Measurements from ENCODE around the gene SRBD1.

Gene SRBD1

GRCh38 chr2:45406621-45407020, 204.4 kb downstream of the SRBD1 start:
- DNase-seq (ENCODE audit: low read depth) = peak; percentile 41
- no peaks in the 10 kb centered on the region for H3K27me3 ChIP-seq (replicated peaks; ENCODE audit: control insufficient read depth, insufficient read depth, low read length)
- peaks cover 3% of the 10 kb centered on the region for H3K36me3 ChIP-seq (ENCODE audit: control insufficient read depth, insufficient read depth, low read length, severe bottlenecking)
- no peak overlapping the region for H3K9ac ChIP-seq (ENCODE audit: low read length)
- H3K4me1 ChIP-seq (ENCODE audit: control insufficient read depth, insufficient read depth, low read length) = peaks cover 11% of the 10 kb centered on the region
- no peak overlapping the region for H3K4me3 ChIP-seq (ENCODE audit: low read length)
- no peaks in the 10 kb centered on the region for H3K9me3 ChIP-seq (ENCODE audit: control insufficient read depth, low read length)

- no peak for DNase-seq (ENCODE audit: low read depth)
- Histone ChIP-seq H3K9me3 (ENCODE audit: control insufficient read depth, low read length) (no peaks in the 10 kb centered on the region), H3K27me3 (replicated peaks; ENCODE audit: control insufficient read depth, insufficient read depth, low read length) (no peaks in the 10 kb centered on the region), H3K4me3 (ENCODE audit: low read length) (no peak overlapping the region), H3K9ac (ENCODE audit: low read length) (no peak overlapping the region), H3K4me1 (ENCODE audit: control insufficient read depth, insufficient read depth, low read length) (peaks cover 11% of the 10 kb centered on the region), H3K36me3 (ENCODE audit: control insufficient read depth, insufficient read depth, low read length, severe bottlenecking) (no peaks in the 10 kb centered on the region)
Observed at GRCh38 chr2:45404807-45405297, 206.2 kb downstream of the SRBD1 start.

GRCh38 chr2:45403036-45403435, 208.0 kb downstream of the SRBD1 start:
- Histone ChIP-seq H3K36me3 (ENCODE audit: control insufficient read depth, insufficient read depth, low read length, severe bottlenecking) (no peaks in the 10 kb centered on the region), H3K27me3 (replicated peaks; ENCODE audit: control insufficient read depth, insufficient read depth, low read length) (no peaks in the 10 kb centered on the region), H3K9ac (ENCODE audit: low read length) (no peak overlapping the region), H3K9me3 (ENCODE audit: control insufficient read depth, low read length) (no peaks in the 10 kb centered on the region), H3K4me1 (ENCODE audit: control insufficient read depth, insufficient read depth, low read length) (peaks cover 11% of the 10 kb centered on the region), H3K4me3 (ENCODE audit: low read length) (no peak overlapping the region)
- peak; percentile 47 for DNase-seq (ENCODE audit: low read depth)

- Histone ChIP-seq H3K9me3 (ENCODE audit: control insufficient read depth, low read length) (no peaks in the 10 kb centered on the region), H3K36me3 (ENCODE audit: control insufficient read depth, insufficient read depth, low read length, severe bottlenecking) (no peaks in the 10 kb centered on the region), H3K4me3 (ENCODE audit: low read length) (no peak overlapping the region), H3K9ac (ENCODE audit: low read length) (no peak overlapping the region), H3K27me3 (replicated peaks; ENCODE audit: control insufficient read depth, insufficient read depth, low read length) (no peaks in the 10 kb centered on the region), H3K4me1 (ENCODE audit: control insufficient read depth, insufficient read depth, low read length) (peaks cover 11% of the 10 kb centered on the region)
- DNase-seq (ENCODE audit: low read depth) = no peak
Observed at GRCh38 chr2:45401431-45401922, 209.6 kb downstream of the SRBD1 start.

GRCh38 chr2:45399040-45399784, 211.9 kb downstream of the SRBD1 start:
- Histone ChIP-seq H3K4me3 (ENCODE audit: low read length) (no peak overlapping the region), H3K27me3 (replicated peaks; ENCODE audit: control insufficient read depth, insufficient read depth, low read length) (no peaks in the 10 kb centered on the region), H3K9me3 (ENCODE audit: control insufficient read depth, low read length) (no peaks in the 10 kb centered on the region), H3K36me3 (ENCODE audit: control insufficient read depth, insufficient read depth, low read length, severe bottlenecking) (no peaks in the 10 kb centered on the region), H3K9ac (ENCODE audit: low read length) (no peak overlapping the region), H3K4me1 (ENCODE audit: control insufficient read depth, insufficient read depth, low read length) (no peaks in the 10 kb centered on the region)
- no peak for DNase-seq (ENCODE audit: low read depth)

GRCh38 chr2:45397292-45397691, 213.8 kb downstream of the SRBD1 start:
- no peaks in the 10 kb centered on the region for H3K9me3 ChIP-seq (ENCODE audit: control insufficient read depth, low read length)

GRCh38 chr2:45396671-45397070, 214.4 kb downstream of the SRBD1 start:
- no peaks in the 10 kb centered on the region for H3K4me1 ChIP-seq (ENCODE audit: control insufficient read depth, insufficient read depth, low read length)
- H3K27me3 ChIP-seq (replicated peaks; ENCODE audit: control insufficient read depth, insufficient read depth, low read length) = no peaks in the 10 kb centered on the region
- no peak overlapping the region for H3K4me3 ChIP-seq (ENCODE audit: low read length)
- H3K9me3 ChIP-seq (ENCODE audit: control insufficient read depth, low read length) = no peaks in the 10 kb centered on the region
- peak; percentile 34 for DNase-seq (ENCODE audit: low read depth)
- no peak overlapping the region for H3K9ac ChIP-seq (ENCODE audit: low read length)
- H3K36me3 ChIP-seq (ENCODE audit: control insufficient read depth, insufficient read depth, low read length, severe bottlenecking) = no peaks in the 10 kb centered on the region

More at GRCh38 chr2:45397292-45397691, 213.8 kb downstream of the SRBD1 start:
- no peak for DNase-seq (ENCODE audit: low read depth)
- no peak overlapping the region for H3K4me3 ChIP-seq (ENCODE audit: low read length)
- no peak overlapping the region for H3K9ac ChIP-seq (ENCODE audit: low read length)
- H3K36me3 ChIP-seq (ENCODE audit: control insufficient read depth, insufficient read depth, low read length, severe bottlenecking) = no peaks in the 10 kb centered on the region
- H3K27me3 ChIP-seq (replicated peaks; ENCODE audit: control insufficient read depth, insufficient read depth, low read length) = no peaks in the 10 kb centered on the region
- no peaks in the 10 kb centered on the region for H3K4me1 ChIP-seq (ENCODE audit: control insufficient read depth, insufficient read depth, low read length)

GRCh38 chr2:45394842-45395241, 216.2 kb downstream of the SRBD1 start:
- H3K9me3 ChIP-seq (ENCODE audit: control insufficient read depth, low read length) = no peaks in the 10 kb centered on the region
- no peak for DNase-seq (ENCODE audit: low read depth)
- H3K9ac ChIP-seq (ENCODE audit: low read length) = no peak overlapping the region
- H3K36me3 ChIP-seq (ENCODE audit: control insufficient read depth, insufficient read depth, low read length, severe bottlenecking) = no peaks in the 10 kb centered on the region
- no peak overlapping the region for H3K4me3 ChIP-seq (ENCODE audit: low read length)
- H3K4me1 ChIP-seq (ENCODE audit: control insufficient read depth, insufficient read depth, low read length) = no peaks in the 10 kb centered on the region
- no peaks in the 10 kb centered on the region for H3K27me3 ChIP-seq (replicated peaks; ENCODE audit: control insufficient read depth, insufficient read depth, low read length)

GRCh38 chr2:45394216-45394615, 216.9 kb downstream of the SRBD1 start:
- no peak for DNase-seq (ENCODE audit: low read depth)
- H3K4me3 ChIP-seq (ENCODE audit: low read length) = no peak overlapping the region
- peaks cover 2% of the 10 kb centered on the region for H3K36me3 ChIP-seq (ENCODE audit: control insufficient read depth, insufficient read depth, low read length, severe bottlenecking)
- H3K27me3 ChIP-seq (replicated peaks; ENCODE audit: control insufficient read depth, insufficient read depth, low read length) = no peaks in the 10 kb centered on the region
- no peaks in the 10 kb centered on the region for H3K4me1 ChIP-seq (ENCODE audit: control insufficient read depth, insufficient read depth, low read length)
- no peaks in the 10 kb centered on the region for H3K9me3 ChIP-seq (ENCODE audit: control insufficient read depth, low read length)
- H3K9ac ChIP-seq (ENCODE audit: low read length) = no peak overlapping the region

- Histone ChIP-seq H3K27me3 (replicated peaks; ENCODE audit: control insufficient read depth, insufficient read depth, low read length) (no peaks in the 10 kb centered on the region), H3K4me1 (ENCODE audit: control insufficient read depth, insufficient read depth, low read length) (no peaks in the 10 kb centered on the region), H3K9ac (ENCODE audit: low read length) (no peak overlapping the region), H3K4me3 (ENCODE audit: low read length) (no peak overlapping the region), H3K36me3 (ENCODE audit: control insufficient read depth, insufficient read depth, low read length, severe bottlenecking) (peaks cover 4% of the 10 kb centered on the region), H3K9me3 (ENCODE audit: control insufficient read depth, low read length) (no peaks in the 10 kb centered on the region)
- DNase-seq (ENCODE audit: low read depth) = peak; percentile 36
Observed at GRCh38 chr2:45391866-45392265, 219.2 kb downstream of the SRBD1 start.

GRCh38 chr2:45390861-45391260, 220.2 kb downstream of the SRBD1 start:
- peaks cover 4% of the 10 kb centered on the region for H3K36me3 ChIP-seq (ENCODE audit: control insufficient read depth, insufficient read depth, low read length, severe bottlenecking)
- H3K9ac ChIP-seq (ENCODE audit: low read length) = no peak overlapping the region
- no peak for DNase-seq (ENCODE audit: low read depth)
- no peaks in the 10 kb centered on the region for H3K4me1 ChIP-seq (ENCODE audit: control insufficient read depth, insufficient read depth, low read length)
- H3K9me3 ChIP-seq (ENCODE audit: control insufficient read depth, low read length) = no peaks in the 10 kb centered on the region
- H3K27me3 ChIP-seq (replicated peaks; ENCODE audit: control insufficient read depth, insufficient read depth, low read length) = no peaks in the 10 kb centered on the region
- no peak overlapping the region for H3K4me3 ChIP-seq (ENCODE audit: low read length)

Measured in adipocyte (in vitro differentiated cells).